OCI-LY7 (cell line): ENCODE measurements around the gene PCID2. TPM values are rescaled to one million over a fixed set of nuclear protein-coding genes. Genes with fewer than 3 reads are reported as not detected.

Experiments used
- BruUV-seq: library from RNA; stranded (reverse); fragments of 400-500 nt; replicated peaks from 2 replicates; lab custom pipeline; 2021; lab: Mats Ljungman, UMichigan
- CTCF ChIA-PET: fragments of 300-600 bp; sonication (Branson Sonifier 250); formaldehyde crosslinking; loops from one replicate; lab custom pipeline; 2022; ENCODE audit warnings: antibody characterized with exemption; ENCODE audit not compliant: unreplicated experiment; lab: Charles Lee
- POLR2A ChIA-PET: fragments of 300-600 bp; sonication (Branson Sonifier 250); formaldehyde crosslinking; loops from one replicate; lab custom pipeline; 2022; ENCODE audit warnings: antibody characterized with exemption; lab: Charles Lee
- DNase-seq: peaks from one replicate; pipeline ENCODE4 v3.0.0-alpha.2; 2015; ENCODE audit warnings: low spot score
- H2AFZ ChIP-seq: fragments of 200-600 bp; sonication (generic), shearing (Covaris generic); 2 replicates; pipeline ENCODE4 v1.6.1; 2014; ENCODE audit warnings: mild to moderate bottlenecking, antibody characterized with exemption, low read length, moderate library complexity
- H3K27ac ChIP-seq: fragments of 200-600 bp; sonication (generic); 2 replicates; pipeline ENCODE4 v1.5.1; 2014; ENCODE audit warnings: mixed run types, low read depth, mild to moderate bottlenecking, moderate library complexity, low read length, inconsistent platforms; ENCODE audit not compliant: poor library complexity, severe bottlenecking
- H3K36me3 ChIP-seq: fragments of 200-600 bp; sonication (generic); 2 replicates; pipeline ENCODE4 v1.6.1; 2014; ENCODE audit warnings: mild to moderate bottlenecking, antibody characterized with exemption, low read length, moderate library complexity, mixed read lengths; ENCODE audit not compliant: insufficient read depth
- H3K4me1 ChIP-seq: fragments of 200-600 bp; sonication (generic); 2 replicates; pipeline ENCODE4 v1.5.1; 2014; ENCODE audit warnings: mild to moderate bottlenecking, low read length; ENCODE audit not compliant: insufficient read depth, poor library complexity, severe bottlenecking
- H3K4me2 ChIP-seq: fragments of 200-600 bp; sonication (generic); 2 replicates; pipeline ENCODE4 v1.6.1; 2014; ENCODE audit warnings: mild to moderate bottlenecking, low read length
- H3K4me3 ChIP-seq: fragments of 200-600 bp; sonication (generic); 2 replicates; pipeline ENCODE4 v1.5.1; 2014; ENCODE audit warnings: mild to moderate bottlenecking, low read depth, low read length; ENCODE audit not compliant: poor library complexity, severe bottlenecking
- H3K79me2 ChIP-seq: fragments of 200-600 bp; sonication (generic); 2 replicates; pipeline ENCODE4 v1.6.1; 2016; ENCODE audit warnings: low read depth, mild to moderate bottlenecking, low read length, moderate library complexity, mixed read lengths; ENCODE audit not compliant: insufficient read depth
- H3K9me2 ChIP-seq: fragments of 200-600 bp; sonication (generic); 2 replicates; pipeline ENCODE4 v1.6.1; 2016; ENCODE audit warnings: mild to moderate bottlenecking, low read length, mixed read lengths; ENCODE audit not compliant: insufficient read depth
- H3K9me3 ChIP-seq: fragments of 200-600 bp; sonication (generic); 2 replicates; pipeline ENCODE4 v1.6.1; 2014; ENCODE audit warnings: mild to moderate bottlenecking, mixed run types, low read length, mixed read lengths
- H4K20me1 ChIP-seq: fragments of 200-600 bp; sonication (generic); 2 replicates; pipeline ENCODE4 v1.6.1; 2014; ENCODE audit warnings: mild to moderate bottlenecking, antibody characterized with exemption, low read length, moderate library complexity, mixed read lengths; ENCODE audit not compliant: insufficient read depth
- EZH2phosphoT487 ChIP-seq: fragments of 200-600 bp; sonication (generic); IDR thresholded peaks from 2 replicates; pipeline ENCODE4 v1.6.1; 2018; ENCODE audit warnings: low read depth, borderline replicate concordance, mild to moderate bottlenecking, mixed run types, antibody characterized with exemption, low read length, moderate library complexity, mixed read lengths
- intact Hi-C: fragments of 100-400 bp; cut with micrococcal nuclease; formaldehyde crosslinking; loops from one replicate; pipeline ENCODE4 v1.10.0; 2022; ENCODE audit not compliant: unreplicated experiment
- total RNA-seq, 2 experiments: library from RNA; depleted of rRNA in 1 of 2; stranded (reverse); fragments of >200 nt in 1 of 2; shearing (Covaris generic) in 1 of 2; gene quantifications; 2 replicates each; pipeline ENCODE4 v1.2.3, GENCODE V29; 2014 to 2022
- TF ChIP-seq, protein P1 (sequence below): fragments of 200-600 bp; sonication (generic); conservative IDR thresholded peaks from 2 replicates; pipeline ENCODE4 v1.5.1; 2014; ENCODE audit warnings: mild to moderate bottlenecking, antibody characterized with exemption, low read length, moderate library complexity, mixed read lengths

The PCID2 gene
- total RNA-seq, 2 experiments from 2014 or later: 30.2 to 41.9 TPM

DNA sequence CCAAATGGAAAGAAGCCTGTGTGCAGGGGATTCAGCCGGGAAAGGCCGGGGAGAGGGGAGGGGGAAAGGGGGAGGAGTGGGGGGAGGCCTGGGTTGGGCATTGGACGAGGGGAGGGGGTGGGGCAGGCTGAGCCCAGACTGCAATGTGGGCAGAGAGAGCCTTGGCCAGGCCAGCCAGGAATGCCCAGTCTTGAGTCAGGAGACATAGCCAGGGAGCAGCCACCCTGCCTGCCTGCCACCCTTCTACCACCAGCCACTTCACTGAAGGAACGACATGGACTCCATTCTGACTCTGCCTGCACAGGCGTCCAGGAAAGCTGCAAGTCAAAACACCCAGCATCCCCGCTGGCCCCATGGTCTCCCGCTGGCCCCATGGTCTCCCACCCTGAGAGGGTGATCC, 49.5 kb downstream of the PCID2 start:
- Histone ChIP-seq H3K9me3 (no peaks in the 10 kb centered on the region), H4K20me1 (no peaks in the 10 kb centered on the region), H3K4me2 (no peak overlapping the region), H3K36me3 (no peaks in the 10 kb centered on the region), H3K9me2 (no peaks in the 10 kb centered on the region), H3K4me3 (no peak overlapping the region), H3K4me1 (no peaks in the 10 kb centered on the region), H3K27ac (no peak overlapping the region), H3K79me2 (no peaks in the 10 kb centered on the region), H2AFZ (no peak overlapping the region)
- no peak for DNase-seq
- intact Hi-C loops: no loop called here
- TF ChIP-seq, protein P1, sequence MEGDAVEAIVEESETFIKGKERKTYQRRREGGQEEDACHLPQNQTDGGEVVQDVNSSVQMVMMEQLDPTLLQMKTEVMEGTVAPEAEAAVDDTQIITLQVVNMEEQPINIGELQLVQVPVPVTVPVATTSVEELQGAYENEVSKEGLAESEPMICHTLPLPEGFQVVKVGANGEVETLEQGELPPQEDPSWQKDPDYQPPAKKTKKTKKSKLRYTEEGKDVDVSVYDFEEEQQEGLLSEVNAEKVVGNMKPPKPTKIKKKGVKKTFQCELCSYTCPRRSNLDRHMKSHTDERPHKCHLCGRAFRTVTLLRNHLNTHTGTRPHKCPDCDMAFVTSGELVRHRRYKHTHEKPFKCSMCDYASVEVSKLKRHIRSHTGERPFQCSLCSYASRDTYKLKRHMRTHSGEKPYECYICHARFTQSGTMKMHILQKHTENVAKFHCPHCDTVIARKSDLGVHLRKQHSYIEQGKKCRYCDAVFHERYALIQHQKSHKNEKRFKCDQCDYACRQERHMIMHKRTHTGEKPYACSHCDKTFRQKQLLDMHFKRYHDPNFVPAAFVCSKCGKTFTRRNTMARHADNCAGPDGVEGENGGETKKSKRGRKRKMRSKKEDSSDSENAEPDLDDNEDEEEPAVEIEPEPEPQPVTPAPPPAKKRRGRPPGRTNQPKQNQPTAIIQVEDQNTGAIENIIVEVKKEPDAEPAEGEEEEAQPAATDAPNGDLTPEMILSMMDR: no peak
- no peak for TF ChIP-seq EZH2phosphoT487
- CTCF ChIA-PET: no interaction called here
- BruUV-seq: no TSS peak
- POLR2A ChIA-PET: no interaction called here

DNA sequence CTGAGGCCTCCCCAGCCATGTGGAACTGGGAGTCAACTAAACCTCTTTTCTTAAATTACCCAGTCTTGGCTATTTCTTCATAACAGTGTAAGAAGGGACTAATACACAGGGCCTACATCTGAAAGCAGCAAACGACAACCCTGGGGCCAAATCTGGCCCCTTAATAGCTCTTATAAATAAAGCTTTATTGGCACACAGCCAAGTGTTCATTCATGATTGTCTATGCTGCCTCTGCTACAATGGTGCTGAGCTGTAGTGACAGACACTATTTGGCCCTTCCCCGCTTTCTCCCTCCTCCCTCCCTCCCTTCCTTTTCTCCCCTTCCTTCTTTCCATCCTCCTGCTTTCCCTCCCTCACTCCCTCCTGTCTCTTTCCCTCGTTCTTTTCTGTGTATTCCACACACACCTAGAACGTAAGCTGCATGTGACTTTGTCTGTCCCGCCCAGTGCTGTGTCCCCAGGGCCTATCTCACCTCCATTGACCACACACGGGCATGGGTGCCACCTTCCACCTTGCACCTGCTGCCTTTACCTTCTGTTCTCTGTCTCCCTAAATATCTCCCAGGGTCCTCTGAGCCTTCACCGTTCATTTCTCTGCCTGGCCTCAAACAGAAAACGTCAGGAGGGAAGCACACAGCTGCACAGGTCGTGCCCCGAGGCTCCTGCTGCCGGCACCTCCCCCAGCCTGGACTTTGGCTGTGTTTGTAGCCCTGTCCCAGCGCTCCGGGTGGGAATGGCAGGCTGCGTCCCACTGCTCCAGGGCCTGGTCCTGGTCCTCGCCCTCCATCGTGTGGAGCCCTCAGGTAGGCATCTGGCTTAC, 50.3 kb downstream of the PCID2 start, which contains the start of gene PROZ:
Gene PROZ (plus strand): TSS at position 720 of the 819 bp plus-strand sequence. CDS start 13 bp downstream, at position 733.
- no TSS peak for BruUV-seq
- Histone ChIP-seq H4K20me1 (no peaks in the 10 kb centered on the region), H2AFZ (no peak within 1 kb of the TSS), H3K4me2 (no peak within 1 kb of the TSS), H3K4me3 (no peak within 1 kb of the TSS), H3K27ac (no peak within 1 kb of the TSS), H3K4me1 (peaks cover 3% of the 10 kb centered on the region), H3K9me2 (no peaks in the 10 kb centered on the region), H3K79me2 (no peaks in the 10 kb centered on the region), H3K9me3 (no peaks in the 10 kb centered on the region), H3K36me3 (no peaks in the 10 kb centered on the region)
- POLR2A ChIA-PET: no interaction called here
- no peak for DNase-seq
- TF ChIP-seq, protein P1: no peak
- no peak for TF ChIP-seq EZH2phosphoT487
- CTCF ChIA-PET: no interaction called here
- intact Hi-C loops: no loop called here
